Upper lobe of left lung (tissue), 6 donors: ENCODE measurements around the gene MYO9B. TPM values are rescaled to one million over a fixed set of nuclear protein-coding genes. Genes with fewer than 3 reads are reported as not detected.

Experiments
- ATAC-seq, 2 donors: fragments of 200-7000 bp; cut with Tn5 transposase; one replicate each; pipeline ENCODE4 v1.9.1; 2022; ENCODE audit warnings: mild to moderate bottlenecking in 2 of 2, moderate library complexity in 2 of 2; ENCODE audit not compliant: low FRiP score in 2 of 2
- DNase-seq, 2 donors: peaks; one replicate each; pipeline ENCODE4 v3.0.0-alpha.2; 2019 to 2020
- H3K27ac ChIP-seq, 4 donors: fragments of 200-600 bp; sonication (generic); one replicate each; pipeline ENCODE4 v1.5.1; 2016 to 2019
- H3K27me3 ChIP-seq, 4 donors: fragments of 200-600 bp; sonication (generic); one replicate each; pipeline ENCODE4 v1.5.1; 2017 to 2019
- H3K36me3 ChIP-seq, 4 donors: fragments of 200-600 bp; sonication (generic); one replicate each; pipeline ENCODE4 v1.5.1; 2016 to 2019
- H3K4me1 ChIP-seq, 4 donors: fragments of 200-600 bp; sonication (generic); one replicate each; pipeline ENCODE4 v1.5.1; 2018 to 2019
- H3K4me3 ChIP-seq, 4 donors: fragments of 200-600 bp; sonication (generic); one replicate each; pipeline ENCODE4 v1.5.1; 2017 to 2019; ENCODE audit warnings: mild to moderate bottlenecking in 2 of 4, moderate library complexity in 1 of 4
- H3K9me3 ChIP-seq, 4 donors: fragments of 200-600 bp; sonication (generic); one replicate each; pipeline ENCODE4 v1.5.1; 2018 to 2019
- CTCF ChIP-seq, 6 experiments: fragments of 450-650 bp in 4 of 6; fragments of 200-600 bp in 2 of 6; sonication (generic) in 2 of 6; IDR thresholded peaks; one replicate each; pipeline ENCODE4 v1.5.1; 2016 to 2019; ENCODE audit warnings: antibody characterized with exemption in 6 of 6
- EP300 ChIP-seq, 4 donors: sonication (generic); formaldehyde crosslinking; IDR thresholded peaks; one replicate each; pipeline ENCODE4 v1.5.1; 2017; ENCODE audit warnings: antibody characterized with exemption in 4 of 4, control low read depth in 2 of 4
- POLR2A ChIP-seq, 4 donors: fragments of 450-650 bp; IDR thresholded peaks; one replicate each; pipeline ENCODE4 v1.5.1; 2016 to 2017; ENCODE audit warnings: antibody characterized with exemption in 4 of 4, mild to moderate bottlenecking in 2 of 4
- POLR2AphosphoS5 ChIP-seq, 2 donors: sonication (generic); formaldehyde crosslinking; IDR thresholded peaks; one replicate each; pipeline ENCODE4 v1.5.1; 2017; ENCODE audit warnings: antibody characterized with exemption in 2 of 2
- WGBS, 2 donors: methylation state at CpG; one replicate each; pipeline ENCODE4 v1.1.5; 2017 to 2018; 5-methylcytosine and 5-hydroxymethylcytosine counted together
- total RNA-seq, 6 donors: library from RNA; depleted of rRNA in 4 of 6; stranded (reverse); fragments of >200 nt in 4 of 6; gene quantifications; one replicate each; pipeline versions ENCODE4 v1.1.0 to v1.2.1, GENCODE V29; 2016 to 2021
- donor health status: DM: no; HTN: no; CAD: no; lungs with moderate emphysema.
- donor health status: DM: no; HTN: yes; CAD: no; lungs with severe emphysema.

MYO9B gene
- total RNA-seq, 6 donors from 2014 or later, result 72.3 to 408 (median 146) TPM

GRCh38 chr19:17121736-17122293 is 46.2 kb downstream of the MYO9B start:
- Histone ChIP-seq H3K27me3 (no peaks in the 10 kb centered on the region), H3K27ac (peak overlapping the region in 1 of 4 donors; percentile 4), H3K4me3 (no peak overlapping the region), H3K4me1 (peaks cover 12 to 28% (median 17%) of the 10 kb centered on the region in 4 donors), H3K9me3 (no peaks in the 10 kb centered on the region), H3K36me3 (peaks cover 0 to 6% (median 0%) of the 10 kb centered on the region in 4 donors)
- TF ChIP-seq POLR2A (IDR thresholded peaks at IDR 0.05) (no peak), POLR2AphosphoS5 (IDR thresholded peaks at IDR 0.05) (no peak), EP300 (IDR thresholded peaks at IDR 0.05) (no peak), CTCF (IDR thresholded peaks at IDR 0.05) (no peak)
- DNase-seq (no peak), ATAC-seq (peak in 1 of 2 donors; percentile 21)
- WGBS, 2 donors, result 68 to 71% methylated on average over 9 of the region's 9 CpGs

GRCh38 chr19:17123041-17123440 is 47.5 kb downstream of the MYO9B start:
- 97 to 98% methylated on average over 2 of the region's 2 CpGs for WGBS, 2 donors
- TF ChIP-seq POLR2A (IDR thresholded peaks at IDR 0.05) (no peak), CTCF (IDR thresholded peaks at IDR 0.05) (no peak), EP300 (IDR thresholded peaks at IDR 0.05) (no peak), POLR2AphosphoS5 (IDR thresholded peaks at IDR 0.05) (no peak)

GRCh38 chr19:17124025-17124424 is 48.4 kb downstream of the MYO9B start:
- Histone ChIP-seq H3K9me3 (no peaks in the 10 kb centered on the region), H3K27ac (peak overlapping the region in 2 of 4 donors; percentile 41 to 77), H3K36me3 (peaks cover 0 to 2% (median 0%) of the 10 kb centered on the region in 4 donors), H3K4me3 (no peak overlapping the region), H3K4me1 (peaks cover 12 to 32% (median 17%) of the 10 kb centered on the region in 4 donors), H3K27me3 (no peaks in the 10 kb centered on the region)
- DNase-seq, result no peak
- WGBS, 2 donors, result 100% methylated on average over 1 of the region's 1 CpG
- no peak for ATAC-seq
- TF ChIP-seq POLR2A (IDR thresholded peaks at IDR 0.05) (no peak), POLR2AphosphoS5 (IDR thresholded peaks at IDR 0.05) (no peak), CTCF (IDR thresholded peaks at IDR 0.05) (no peak), EP300 (IDR thresholded peaks at IDR 0.05) (no peak)

More at GRCh38 chr19:17123041-17123440, 47.5 kb downstream of the MYO9B start:
- Histone ChIP-seq H3K27ac (no peak overlapping the region), H3K9me3 (no peaks in the 10 kb centered on the region), H3K36me3 (peaks cover 0 to 6% (median 0%) of the 10 kb centered on the region in 4 donors), H3K4me3 (no peak overlapping the region), H3K27me3 (no peaks in the 10 kb centered on the region), H3K4me1 (peaks cover 12 to 32% (median 17%) of the 10 kb centered on the region in 4 donors)
- ATAC-seq (no peak), DNase-seq (no peak)

GRCh38 chr19:17125062-17125727 is 49.6 kb downstream of the MYO9B start:
- WGBS, 2 donors, result 54 to 81% methylated on average over 8 to 10 of the region's 10 CpGs
- H3K4me1 ChIP-seq, result peaks cover 12 to 32% (median 17%) of the 10 kb centered on the region in 4 donors
- H3K27ac ChIP-seq, result peak overlapping the region; percentile 74 to 85 (median 78)
- no peaks in the 10 kb centered on the region for H3K27me3 ChIP-seq
- no peak for DNase-seq
- H3K9me3 ChIP-seq, result no peaks in the 10 kb centered on the region
- peaks cover 0 to 5% (median 0%) of the 10 kb centered on the region in 4 donors for H3K36me3 ChIP-seq
- TF ChIP-seq POLR2AphosphoS5 (IDR thresholded peaks at IDR 0.05), result no peak
- TF ChIP-seq EP300 (IDR thresholded peaks at IDR 0.05), result no peak
- TF ChIP-seq POLR2A (IDR thresholded peaks at IDR 0.05), result no peak
- no peak for TF ChIP-seq CTCF (IDR thresholded peaks at IDR 0.05)
- peak overlapping the region in 1 of 4 donors; percentile 2 for H3K4me3 ChIP-seq
- ATAC-seq, result peak; percentile 3 to 31
